Measurements from ENCODE around the gene TACC2. TPM values are rescaled to one million over a fixed set of nuclear protein-coding genes. Genes with fewer than 3 reads are reported as not detected.

Gene TACC2
- total and polyA plus RNA-seq, 2 donors (not counting 3 experiments of a cell fraction or from before 2014, with no cell fraction given): 14.4 to 46.2 TPM

- no peak for DNase-seq (ENCODE audit: low read depth, low spot score)
- ChIA-PET POLR2A (no interaction called here), CTCF (interaction anchor here (0.9 to 1.2 kb wide), 4 partner anchors 8 to 59 kb away, joined by 3 to 4 read pairs (median 4); no protein-coding TSS in a partner anchor)
- H3K9me3 ChIP-seq (replicated peaks; ENCODE audit: control insufficient read depth, insufficient read depth, low read length): no peaks in the 10 kb centered on the region
- H3K4me1 ChIP-seq (ENCODE audit: control insufficient read depth, extremely low read depth, insufficient read depth, low read length): no peaks in the 10 kb centered on the region
- no peaks in the 10 kb centered on the region for H4K20me1 ChIP-seq (replicated peaks; ENCODE audit: control insufficient read depth, extremely low read depth, insufficient read depth, low read length)
- BruUV-seq (replicated peaks): no TSS peak
- no peaks in the 10 kb centered on the region for H3K79me2 ChIP-seq (ENCODE audit: control insufficient read depth, insufficient read depth, low read length)
- dilution Hi-C loops (cut with MboI; ENCODE audit: extremely low pct_ligation_motif_present, low sequenced_read_pairs) (no loop called here), intact Hi-C loops (cut with micrococcal nuclease) (loop anchor here (5.0 kb wide), 1 partner anchor 172 kb away; no protein-coding TSS in a partner anchor)
- FAIRE-seq: no peak
- H3K4me3 ChIP-seq (replicated peaks in 1 of 3; ENCODE audit: insufficient read depth in 1 of 3, low read depth in 1 of 3, low read length in 3 of 3): no peak overlapping the region
- no peak for TF ChIP-seq POLR2AphosphoS5 (IDR thresholded peaks at IDR 0.05; ENCODE audit: insufficient read depth, low read depth, low read length)
- no peak overlapping the region for H2AFZ ChIP-seq (ENCODE audit: low read depth, low read length)
- no peak overlapping the region for H3K27ac ChIP-seq (ENCODE audit: insufficient read depth, low read depth, low read length)
- no peak overlapping the region for H3K4me2 ChIP-seq (ENCODE audit: insufficient read depth, low read length)
- H3K9ac ChIP-seq (replicated peaks; ENCODE audit: extremely low read depth, insufficient read depth, low read length): no peak overlapping the region
- H3K27me3 ChIP-seq (ENCODE audit: control insufficient read depth in 2 of 2, insufficient read depth in 2 of 2, low read length in 2 of 2): no peaks in the 10 kb centered on the region
- no peaks in the 10 kb centered on the region for H3K9me1 ChIP-seq (replicated peaks; ENCODE audit: control insufficient read depth, extremely low read depth, insufficient read depth, low read length)
- H3K36me3 ChIP-seq (ENCODE audit: control insufficient read depth in 2 of 2, extremely low read depth in 1 of 2, insufficient read depth in 2 of 2, low read length in 2 of 2): peaks cover 6 to 9% of the 10 kb centered on the region in 2 experiments
These were observed 235.2 kb downstream of the TACC2 start for GRCh38 chr10:122224159-122224558.

- Histone ChIP-seq H3K36me3 (ENCODE audit: control insufficient read depth in 2 of 2, extremely low read depth in 1 of 2, insufficient read depth in 2 of 2, low read length in 2 of 2) (peaks cover 6 to 7% of the 10 kb centered on the region in 2 experiments), H4K20me1 (replicated peaks; ENCODE audit: control insufficient read depth, extremely low read depth, insufficient read depth, low read length) (no peaks in the 10 kb centered on the region), H3K4me1 (ENCODE audit: control insufficient read depth, extremely low read depth, insufficient read depth, low read length) (no peaks in the 10 kb centered on the region), H3K79me2 (ENCODE audit: control insufficient read depth, insufficient read depth, low read length) (no peaks in the 10 kb centered on the region), H3K27me3 (ENCODE audit: control insufficient read depth in 2 of 2, insufficient read depth in 2 of 2, low read length in 2 of 2) (no peaks in the 10 kb centered on the region), H3K9ac (replicated peaks; ENCODE audit: extremely low read depth, insufficient read depth, low read length) (no peak overlapping the region), H2AFZ (ENCODE audit: low read depth, low read length) (no peak overlapping the region), H3K4me2 (ENCODE audit: insufficient read depth, low read length) (no peak overlapping the region), H3K27ac (ENCODE audit: insufficient read depth, low read depth, low read length) (no peak overlapping the region), H3K4me3 (replicated peaks in 1 of 3; ENCODE audit: insufficient read depth in 1 of 3, low read depth in 1 of 3, low read length in 3 of 3) (no peak overlapping the region), H3K9me3 (replicated peaks; ENCODE audit: control insufficient read depth, insufficient read depth, low read length) (no peaks in the 10 kb centered on the region), H3K9me1 (replicated peaks; ENCODE audit: control insufficient read depth, extremely low read depth, insufficient read depth, low read length) (no peaks in the 10 kb centered on the region)
- DNase-seq (ENCODE audit: low read depth, low spot score) (no peak), FAIRE-seq (no peak)
- no TSS peak for BruUV-seq (replicated peaks)
- intact Hi-C loops (cut with micrococcal nuclease): loop anchor here (5.0 kb wide), 1 partner anchor 83 kb away; no protein-coding TSS in a partner anchor
- CTCF ChIA-PET: no interaction called here
- dilution Hi-C loops (cut with MboI; ENCODE audit: extremely low pct_ligation_motif_present, low sequenced_read_pairs): no loop called here
- POLR2A ChIA-PET: no interaction called here
- TF ChIP-seq, protein P1, sequence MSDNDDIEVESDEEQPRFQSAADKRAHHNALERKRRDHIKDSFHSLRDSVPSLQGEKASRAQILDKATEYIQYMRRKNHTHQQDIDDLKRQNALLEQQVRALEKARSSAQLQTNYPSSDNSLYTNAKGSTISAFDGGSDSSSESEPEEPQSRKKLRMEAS (IDR thresholded peaks at IDR 0.05; ENCODE audit: insufficient read depth, insufficient read length): no peak
- TF ChIP-seq POLR2AphosphoS5 (IDR thresholded peaks at IDR 0.05; ENCODE audit: insufficient read depth, low read depth, low read length): no peak
- TF ChIP-seq GATA2 (IDR thresholded peaks at IDR 0.05; ENCODE audit: insufficient read depth, insufficient read length, low read depth, low read length): no peak
- TF ChIP-seq EZH2 (IDR thresholded peaks at IDR 0.05; ENCODE audit: borderline replicate concordance, low read depth, low read length, severe bottlenecking): no peak
- no peak for TF ChIP-seq MYC (IDR thresholded peaks at IDR 0.05; ENCODE audit: low read depth, low read length)
- no peak for TF ChIP-seq POLR2A (IDR thresholded peaks at IDR 0.05; ENCODE audit: low read depth, low read length)
- no peak for TF ChIP-seq JUN (IDR thresholded peaks at IDR 0.05; ENCODE audit: borderline replicate concordance, insufficient read depth, insufficient read length, low read depth)
- TF ChIP-seq FOS (IDR thresholded peaks at IDR 0.05; ENCODE audit: borderline replicate concordance, insufficient read depth, low read length): no peak
- TF ChIP-seq, protein P2, sequence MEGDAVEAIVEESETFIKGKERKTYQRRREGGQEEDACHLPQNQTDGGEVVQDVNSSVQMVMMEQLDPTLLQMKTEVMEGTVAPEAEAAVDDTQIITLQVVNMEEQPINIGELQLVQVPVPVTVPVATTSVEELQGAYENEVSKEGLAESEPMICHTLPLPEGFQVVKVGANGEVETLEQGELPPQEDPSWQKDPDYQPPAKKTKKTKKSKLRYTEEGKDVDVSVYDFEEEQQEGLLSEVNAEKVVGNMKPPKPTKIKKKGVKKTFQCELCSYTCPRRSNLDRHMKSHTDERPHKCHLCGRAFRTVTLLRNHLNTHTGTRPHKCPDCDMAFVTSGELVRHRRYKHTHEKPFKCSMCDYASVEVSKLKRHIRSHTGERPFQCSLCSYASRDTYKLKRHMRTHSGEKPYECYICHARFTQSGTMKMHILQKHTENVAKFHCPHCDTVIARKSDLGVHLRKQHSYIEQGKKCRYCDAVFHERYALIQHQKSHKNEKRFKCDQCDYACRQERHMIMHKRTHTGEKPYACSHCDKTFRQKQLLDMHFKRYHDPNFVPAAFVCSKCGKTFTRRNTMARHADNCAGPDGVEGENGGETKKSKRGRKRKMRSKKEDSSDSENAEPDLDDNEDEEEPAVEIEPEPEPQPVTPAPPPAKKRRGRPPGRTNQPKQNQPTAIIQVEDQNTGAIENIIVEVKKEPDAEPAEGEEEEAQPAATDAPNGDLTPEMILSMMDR (IDR thresholded peaks at IDR 0.05; ENCODE audit: extremely low read depth in 1 of 2, insufficient read depth in 1 of 2, low read depth in 1 of 2, low read length in 2 of 2): no peak
These were observed 236.4 kb downstream of the TACC2 start for GRCh38 chr10:122225330-122225729.
